K562 (cell line): ENCODE data around the gene SMG9. TPM values are rescaled to one million over a fixed set of nuclear protein-coding genes. Genes with fewer than 3 reads are reported as not detected.

Experiments used
- ATAC-seq: fragments of 200-7000 bp; cut with Tn5 transposase; 3 replicates; pipeline ENCODE4 v1.9.1; 2020; ENCODE audit warnings: moderate library complexity
- BruUV-seq: library from RNA; stranded (reverse); fragments of 400-500 nt; replicated peaks from 2 replicates; lab custom pipeline; 2021; lab: Mats Ljungman, UMichigan
- CTCF ChIA-PET: fragments of 300-600 bp; formaldehyde crosslinking; extraction: SDS; loops from one replicate; lab custom pipeline; 2021; ENCODE audit warnings: low intra/inter-chr PET ratio; lab: Yijun Ruan, JAX
- POLR2A ChIA-PET: fragments of 300-600, 350-650 bp; sonication (Branson Sonifier 250); formaldehyde crosslinking; extraction: SDS; loops from one replicate; lab custom pipeline; 2021; ENCODE audit warnings: antibody characterized with exemption, inconsistent platforms; lab: Yijun Ruan, JAX
- DNase-seq, 4 experiments: peaks; one replicate each; pipeline versions ENCODE4 v3.0.0 to v3.0.0-alpha.2; 2011 to 2018; ENCODE audit warnings: low spot score in 3 of 4, mixed read lengths in 3 of 4; ENCODE audit errors: extremely low read depth in 1 of 4
- FAIRE-seq: peaks from 2 replicates; lab custom pipeline; 2011; peaks lifted over from hg19 to GRCh38; lab: Jason Lieb, UNC
- H2AFZ ChIP-seq: 2 replicates; pipeline ENCODE4 v1.6.0; 2011; ENCODE audit warnings: low read depth, low read length, control low read depth, inconsistent platforms
- H3K27ac ChIP-seq: fragments of 200-600 bp; 3 replicates; pipeline ENCODE4 v1.8.0; 2011; ENCODE audit warnings: low read depth, mild to moderate bottlenecking, control low read depth, inconsistent platforms, low read length, moderate library complexity, mixed read lengths; ENCODE audit errors: extremely low read depth
- H3K27me3 ChIP-seq, 2 experiments: fragments of 300-600 bp in 1 of 2; 2 replicates in 1 of 2; 3 replicates in 1 of 2; pipeline versions ENCODE4 v1.6.0 to v1.8.0; 2011; ENCODE audit warnings: inconsistent platforms in 2 of 2, low read length in 2 of 2, mild to moderate bottlenecking in 1 of 2, mixed read lengths in 1 of 2, moderate library complexity in 1 of 2; ENCODE audit not compliant: control insufficient read depth in 2 of 2, insufficient read depth in 2 of 2
- H3K36me3 ChIP-seq: fragments of 300-600 bp; 3 replicates; pipeline ENCODE4 v1.8.0; 2011; ENCODE audit warnings: mild to moderate bottlenecking, low read length, inconsistent platforms; ENCODE audit not compliant: control insufficient read depth, insufficient read depth
- H3K4me1 ChIP-seq, 2 experiments: fragments of 200-600 bp in 1 of 2; replicated peaks in 1 of 2; 2 replicates in 1 of 2; 3 replicates in 1 of 2; pipeline versions ENCODE4 v1.5.1 to v1.8.0; 2011; ENCODE audit warnings: inconsistent platforms in 2 of 2, low read length in 2 of 2, mild to moderate bottlenecking in 1 of 2, mixed read lengths in 1 of 2, moderate library complexity in 1 of 2; ENCODE audit not compliant: control insufficient read depth in 2 of 2, insufficient read depth in 2 of 2
- H3K4me2 ChIP-seq: 2 replicates; pipeline ENCODE4 v1.6.1; 2011; ENCODE audit warnings: low read length, control low read depth, inconsistent platforms, mixed read lengths; ENCODE audit not compliant: insufficient read depth
- H3K4me3 ChIP-seq: fragments of 200-600 bp; sonication (generic), shearing (Covaris generic); 2 replicates; pipeline ENCODE4 v1.5.1; 2016; ENCODE audit warnings: control low read depth, inconsistent platforms
- H3K79me2 ChIP-seq: fragments of 200-600 bp; 3 replicates; pipeline ENCODE4 v1.8.0; 2011; ENCODE audit warnings: low read length, inconsistent platforms; ENCODE audit not compliant: control insufficient read depth, insufficient read depth
- H3K9ac ChIP-seq, 2 experiments: 2 replicates each; pipeline versions ENCODE4 v1.6.0 to v1.6.1; 2011; ENCODE audit warnings: low read depth in 2 of 2, low read length in 2 of 2, control low read depth in 1 of 2, inconsistent platforms in 1 of 2, mild to moderate bottlenecking in 1 of 2, mixed read lengths in 1 of 2; ENCODE audit not compliant: insufficient read depth in 1 of 2
- H3K9me1 ChIP-seq: one replicate; pipeline ENCODE4 v1.6.0; 2011; ENCODE audit warnings: inconsistent platforms, mild to moderate bottlenecking, low read length, moderate library complexity; ENCODE audit not compliant: control insufficient read depth, insufficient read depth
- H3K9me3 ChIP-seq: replicated peaks from 2 replicates; pipeline ENCODE4 v1.5.1; 2011; ENCODE audit warnings: low read depth, low read length, inconsistent platforms; ENCODE audit not compliant: control insufficient read depth, insufficient read depth
- H4K20me1 ChIP-seq: replicated peaks from 2 replicates; pipeline ENCODE4 v1.6.1; 2011; ENCODE audit warnings: low read length, inconsistent platforms, mixed read lengths; ENCODE audit not compliant: control insufficient read depth, insufficient read depth
- ATF1 ChIP-seq, 2 experiments: fragments of 450-650 bp in 1 of 2; IDR thresholded peaks; 2 replicates each; pipeline ENCODE4 v1.6.1; 2016; ENCODE audit warnings: missing compliant biosample characterization in 1 of 2, missing genetic modification characterization in 1 of 2
- SMARCA5 ChIP-seq: fragments of 450-650 bp; IDR thresholded peaks from 2 replicates; pipeline ENCODE4 v1.6.1; 2016
- ZNF174 ChIP-seq: fragments of 250-450 bp; sonication (Bioruptor Pico); IDR thresholded peaks from 2 replicates; pipeline ENCODE4 v1.4.0; 2020; ENCODE audit warnings: mild to moderate bottlenecking
- ZNF586 ChIP-seq: fragments of 450-650 bp; formaldehyde crosslinking; conservative IDR thresholded peaks from 2 replicates; pipeline ENCODE4 v1.4.0; 2020; ENCODE audit warnings: mild to moderate bottlenecking, moderate library complexity
- WGBS: fragments of 100-300 bp; shearing (Covaris generic); methylation state at CpG from one replicate; pipeline ENCODE4 v1.1.6; 2016; ENCODE audit warnings: low coverage, mixed read lengths; ENCODE audit not compliant: insufficient coverage; ENCODE audit errors: missing lambda C conversion rate; 5-methylcytosine and 5-hydroxymethylcytosine counted together
- in situ Hi-C: fragments of 300-500 bp; cut with MboI; formaldehyde crosslinking; loops from 4 replicates; pipeline ENCODE4 v1.15.0; 2018; ENCODE audit warnings: inconsistent platforms, mixed read lengths
- intact Hi-C: fragments of 100-400 bp; cut with micrococcal nuclease; formaldehyde crosslinking; loops from 2 replicates; pipeline ENCODE4 v1.14.2; 2022
- polyA plus RNA-seq, 8 experiments: library from polyadenylated mRNA; depleted of rRNA in 4 of 8; stranded (reverse) in 5 of 8; unstranded in 3 of 8; fragments of >200 nt; fragmentation: Nextera tagmentation in 2 of 8; fragmentation: Illumina TruSeq in 1 of 8; extraction: Ambion mirVana in 2 of 8; extraction: Trizol in 1 of 8; gene quantifications; 2 replicates each; pipeline versions ENCODE4 v1.2.1 to v1.2.3, GENCODE V29; 2011 to 2014; ENCODE audit warnings: inconsistent platforms in 1 of 8, missing spikeins in 1 of 8
- total RNA-seq, 7 experiments: library from RNA; depleted of rRNA in 6 of 7; stranded (reverse); fragments of >200 nt in 6 of 7; fragmentation: Illumina TruSeq in 2 of 7; extraction: Trizol in 2 of 7; gene quantifications; 2 replicates each; pipeline versions ENCODE4 v1.2.1 to v1.2.3, GENCODE V29; 2011 to 2021; ENCODE audit warnings: low replicate concordance in 1 of 7
- TF ChIP-seq, protein P1 (sequence below): fragments of 250-450 bp; sonication (Bioruptor Pico); IDR thresholded peaks from 2 replicates; pipeline ENCODE4 v1.4.0; 2020
- TF ChIP-seq, protein P2 (sequence below): fragments of 250-450 bp; sonication (Bioruptor Pico); IDR thresholded peaks from 2 replicates; pipeline ENCODE4 v1.5.0; 2020; ENCODE audit warnings: mild to moderate bottlenecking

Gene SMG9
- total and polyA plus RNA-seq, 9 of the 15 experiments (the other 6 are each of a cell fraction or from before 2014, with no cell fraction given): 1.7 to 79.7 (median 40.2) TPM

DNA sequence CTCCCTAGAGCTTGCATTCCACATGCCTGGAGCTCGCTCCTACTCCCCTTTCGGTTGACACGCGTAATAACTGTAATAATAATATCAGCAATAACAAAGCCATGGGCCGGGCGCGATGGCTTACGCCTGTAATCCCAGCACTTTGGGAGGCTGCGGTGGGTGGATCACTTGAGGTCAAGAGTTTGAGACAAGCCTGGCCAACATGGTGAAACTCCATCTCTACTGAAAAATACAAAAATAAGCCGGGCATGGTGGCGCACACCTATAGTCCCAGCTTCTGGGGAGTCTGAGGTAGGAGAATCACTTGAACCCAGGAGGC lies 20.1 kb upstream of the SMG9 start (continued):
- TF ChIP-seq, protein P1, sequence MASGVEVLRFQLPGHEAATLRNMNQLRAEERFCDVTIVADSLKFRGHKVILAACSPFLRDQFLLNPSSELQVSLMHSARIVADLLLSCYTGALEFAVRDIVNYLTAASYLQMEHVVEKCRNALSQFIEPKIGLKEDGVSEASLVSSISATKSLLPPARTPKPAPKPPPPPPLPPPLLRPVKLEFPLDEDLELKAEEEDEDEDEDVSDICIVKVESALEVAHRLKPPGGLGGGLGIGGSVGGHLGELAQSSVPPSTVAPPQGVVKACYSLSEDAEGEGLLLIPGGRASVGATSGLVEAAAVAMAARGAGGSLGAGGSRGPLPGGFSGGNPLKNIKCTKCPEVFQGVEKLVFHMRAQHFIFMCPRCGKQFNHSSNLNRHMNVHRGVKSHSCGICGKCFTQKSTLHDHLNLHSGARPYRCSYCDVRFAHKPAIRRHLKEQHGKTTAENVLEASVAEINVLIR (CRISPR knock-in tag): peak; percentile 1; the same call in 1 of the 2 replicates
- 0 out of 2 replicates have a peak, but pooled peaks have one; percentile 0 for TF ChIP-seq ZNF586
- TF ChIP-seq, protein P2, sequence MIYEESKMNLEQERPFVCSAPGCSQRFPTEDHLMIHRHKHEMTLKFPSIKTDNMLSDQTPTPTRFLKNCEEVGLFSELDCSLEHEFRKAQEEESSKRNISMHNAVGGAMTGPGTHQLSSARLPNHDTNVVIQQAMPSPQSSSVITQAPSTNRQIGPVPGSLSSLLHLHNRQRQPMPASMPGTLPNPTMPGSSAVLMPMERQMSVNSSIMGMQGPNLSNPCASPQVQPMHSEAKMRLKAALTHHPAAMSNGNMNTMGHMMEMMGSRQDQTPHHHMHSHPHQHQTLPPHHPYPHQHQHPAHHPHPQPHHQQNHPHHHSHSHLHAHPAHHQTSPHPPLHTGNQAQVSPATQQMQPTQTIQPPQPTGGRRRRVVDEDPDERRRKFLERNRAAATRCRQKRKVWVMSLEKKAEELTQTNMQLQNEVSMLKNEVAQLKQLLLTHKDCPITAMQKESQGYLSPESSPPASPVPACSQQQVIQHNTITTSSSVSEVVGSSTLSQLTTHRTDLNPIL (CRISPR knock-in tag): 0 out of 2 replicates have a peak, but pooled peaks have one; percentile 40

DNA sequence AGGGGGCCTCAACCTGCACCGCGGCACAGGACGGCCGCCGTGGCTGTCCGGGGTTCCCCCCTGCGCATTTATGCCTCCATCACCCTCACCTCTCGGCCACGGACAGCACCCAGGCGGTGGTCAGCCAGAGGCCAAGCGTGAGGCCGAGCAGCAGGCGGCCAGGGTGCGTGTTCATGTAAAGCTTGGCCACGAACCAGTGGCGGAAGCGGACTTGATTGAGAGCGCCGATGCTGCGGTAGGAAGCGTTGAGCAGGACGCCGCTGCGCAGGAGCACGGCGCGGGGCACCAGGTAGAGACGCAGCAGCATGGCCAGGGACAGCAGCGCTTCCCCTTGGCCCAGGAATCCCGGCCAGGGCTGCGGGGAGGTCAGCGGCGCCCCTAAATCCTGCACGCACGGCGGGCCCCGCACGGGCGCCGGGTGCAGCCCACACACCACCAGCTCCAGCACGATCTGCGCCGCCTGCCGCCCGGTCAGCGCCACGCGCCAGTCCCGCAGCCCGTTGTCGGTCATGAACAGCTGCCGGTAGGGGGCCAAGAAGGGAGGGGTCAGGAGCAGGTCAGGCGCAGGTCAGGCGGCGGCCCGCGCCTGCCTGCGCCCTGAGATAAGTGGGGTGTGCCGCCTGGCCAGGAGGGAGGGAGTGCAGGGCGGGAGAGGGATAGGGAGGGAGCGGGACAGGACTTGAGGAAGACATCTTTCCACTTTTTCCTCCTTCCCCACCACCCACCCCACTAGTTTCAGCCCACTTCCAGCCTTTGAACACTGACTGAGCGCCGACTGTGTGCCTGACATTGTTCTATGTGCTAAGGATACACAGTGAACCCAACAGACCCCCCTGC lies 19.6 kb upstream of the SMG9 start:
- DNase-seq: peak; percentile 96 to 98 (median 97)
- peak overlapping the region; percentile 51 for H3K4me3 ChIP-seq
- no TSS peak for BruUV-seq
- H3K4me2 ChIP-seq: peak overlapping the region; percentile 92
- peaks cover 61 to 63% of the 10 kb centered on the region in 2 experiments for H3K4me1 ChIP-seq
- peak; percentile 79 for FAIRE-seq
- peaks cover 68% of the 10 kb centered on the region for H3K79me2 ChIP-seq
- CTCF ChIA-PET: interaction anchor here (0.7 to 2.0 kb wide), 3 partner anchors 8 to 29 kb away, joined by 3 to 14 read pairs (median 4); no protein-coding TSS in a partner anchor
- H3K27ac ChIP-seq: peak overlapping the region; percentile 95
- 2% methylated on average over 37 of the region's 63 CpGs for WGBS
- H3K9me1 ChIP-seq: no peaks in the 10 kb centered on the region
- H3K27me3 ChIP-seq: no peaks in the 10 kb centered on the region
- no peaks in the 10 kb centered on the region for H3K9me3 ChIP-seq
- no peaks in the 10 kb centered on the region for H4K20me1 ChIP-seq
- POLR2A ChIA-PET: interaction anchor here (0.6 to 9.9 kb wide), 5 partner anchors 8 to 316 kb away, joined by 3 to 71 read pairs (median 16); partner anchors contain the start of gene SMG9
- peak overlapping the region; percentile 80 to 92 for H3K9ac ChIP-seq
- H2AFZ ChIP-seq: peak overlapping the region; percentile 90
- ATAC-seq: peak; percentile 88
- peaks cover 35% of the 10 kb centered on the region for H3K36me3 ChIP-seq
- in situ Hi-C loops (no loop called here), intact Hi-C loops (loop anchor here (1.0 kb wide), 1 partner anchor 11 kb away; no protein-coding TSS in a partner anchor)
- TF ChIP-seq ZNF174 (CRISPR knock-in tag): no peak
- 0 out of 2 replicates have a peak, but pooled peaks have one; percentile 47 for TF ChIP-seq SMARCA5
- no peak; the same call in 1 of the 2 replicates for TF ChIP-seq ATF1 (CRISPR knock-in tag; IDR thresholded peaks at IDR 0.05)
- TF ChIP-seq ATF1 (tag; IDR thresholded peaks at IDR 0.05): peak; percentile 85
